GM23338 (cell line): ENCODE data around the gene ZMPSTE24. TPM values are rescaled to one million over a fixed set of nuclear protein-coding genes. Genes with fewer than 3 reads are reported as not detected.

Source experiments
- ATAC-seq: fragments of 200-7000 bp; cut with Tn5 transposase; 3 replicates; pipeline ENCODE4 v1.9.1; 2020
- DNase-seq: peaks from one replicate; pipeline ENCODE4 v3.0.0-alpha.2; 2015; ENCODE audit warnings: low spot score
- H2AFZ ChIP-seq: fragments of 200-600 bp; sonication (generic); 2 replicates; pipeline ENCODE4 v1.8.0; 2016; ENCODE audit warnings: antibody characterized with exemption, mild to moderate bottlenecking, moderate library complexity
- H3F3A ChIP-seq: fragments of 200-600 bp; sonication (generic); replicated peaks from 2 replicates; pipeline ENCODE4 v1.8.0; 2017; ENCODE audit warnings: antibody characterized with exemption, mixed run types, low read depth
- H3K27ac ChIP-seq: fragments of 200-600 bp; sonication (generic); 2 replicates; pipeline ENCODE4 v1.6.1; 2016; ENCODE audit warnings: low read depth
- H3K27me3 ChIP-seq: fragments of 200-600 bp; sonication (generic); 2 replicates; pipeline ENCODE4 v1.8.0; 2016; ENCODE audit warnings: mild to moderate bottlenecking, mixed run types, moderate library complexity; ENCODE audit not compliant: insufficient read depth
- H3K36me3 ChIP-seq: fragments of 200-600 bp; sonication (generic); 2 replicates; pipeline ENCODE4 v1.8.0; 2016; ENCODE audit warnings: mild to moderate bottlenecking; ENCODE audit not compliant: insufficient read depth
- H3K4me1 ChIP-seq: fragments of 200-600 bp; sonication (generic); 2 replicates; pipeline ENCODE4 v1.8.0; 2016; ENCODE audit warnings: mild to moderate bottlenecking, moderate library complexity; ENCODE audit not compliant: insufficient read depth
- H3K4me2 ChIP-seq: fragments of 200-600 bp; sonication (generic); 2 replicates; pipeline ENCODE4 v1.7.1; 2017; ENCODE audit warnings: mixed run types
- H3K4me3 ChIP-seq: fragments of 200-600 bp; sonication (generic); 2 replicates; pipeline ENCODE4 v1.6.1; 2016; ENCODE audit warnings: mixed run types
- H3K79me2 ChIP-seq: fragments of 200-600 bp; sonication (generic); replicated peaks from 2 replicates; pipeline ENCODE4 v1.8.0; 2017; ENCODE audit warnings: mild to moderate bottlenecking; ENCODE audit not compliant: insufficient read depth
- H3K9me2 ChIP-seq: fragments of 200-600 bp; sonication (generic); 2 replicates; pipeline ENCODE4 v1.8.0; 2017; ENCODE audit not compliant: insufficient read depth
- H4K20me1 ChIP-seq: fragments of 200-600 bp; sonication (generic); replicated peaks from 2 replicates; pipeline ENCODE4 v1.8.0; 2017; ENCODE audit warnings: mild to moderate bottlenecking; ENCODE audit not compliant: insufficient read depth
- H3K27ac Mint-ChIP-seq: 2 replicates; pipeline ENCODE4 v1.8.0; 2020; ENCODE audit warnings: inconsistent platforms, mild to moderate bottlenecking, moderate library complexity, mixed read lengths
- H3K27me3 Mint-ChIP-seq: 3 replicates; pipeline ENCODE4 v1.8.0; 2022; ENCODE audit warnings: low read depth, mild to moderate bottlenecking, moderate library complexity, mixed read lengths, inconsistent platforms; ENCODE audit not compliant: insufficient read depth, poor library complexity
- H3K36me3 Mint-ChIP-seq: 3 replicates; pipeline ENCODE4 v1.8.0; 2021; ENCODE audit warnings: low read depth, mild to moderate bottlenecking, inconsistent platforms, moderate library complexity, mixed read lengths
- H3K4me1 Mint-ChIP-seq: 3 replicates; pipeline ENCODE4 v1.8.0; 2020; ENCODE audit warnings: mild to moderate bottlenecking, inconsistent platforms, mixed read lengths
- H3K4me3 Mint-ChIP-seq: 3 replicates; pipeline ENCODE4 v1.8.0; 2021; ENCODE audit warnings: moderate library complexity, mild to moderate bottlenecking, inconsistent platforms, mixed read lengths
- H3K9me3 Mint-ChIP-seq: 3 replicates; pipeline ENCODE4 v1.8.0; 2020; ENCODE audit warnings: moderate library complexity, mild to moderate bottlenecking, inconsistent platforms, mixed read lengths
- CREB1 ChIP-seq: fragments of 250-450 bp; sonication (Bioruptor Pico); IDR thresholded peaks from 2 replicates; pipeline ENCODE4 v1.5.0; 2020; ENCODE audit warnings: low read depth, mild to moderate bottlenecking, moderate library complexity
- EZH2 ChIP-seq: fragments of 200-600 bp; sonication (generic); IDR thresholded peaks from one replicate; pipeline ENCODE4 v1.8.0; 2017; ENCODE audit warnings: antibody characterized with exemption, mild to moderate bottlenecking, low read depth; ENCODE audit not compliant: unreplicated experiment
- EZH2phosphoT487 ChIP-seq: fragments of 200-600 bp; sonication (generic); IDR thresholded peaks from one replicate; pipeline ENCODE4 v1.8.1; 2018; ENCODE audit warnings: antibody characterized with exemption; ENCODE audit not compliant: unreplicated experiment
- JUNB ChIP-seq: IDR thresholded peaks from one replicate; pipeline ENCODE4 v1.6.1; 2016; ENCODE audit warnings: antibody characterized with exemption; ENCODE audit not compliant: unreplicated experiment
- NANOG ChIP-seq: IDR thresholded peaks from 2 replicates; pipeline ENCODE4 v1.6.1; 2016; ENCODE audit warnings: antibody characterized with exemption, borderline replicate concordance
- POLR2AphosphoS5 ChIP-seq: IDR thresholded peaks from 2 replicates; pipeline ENCODE4 v1.6.1; 2016; ENCODE audit warnings: antibody characterized with exemption, low read depth
- STAT1 ChIP-seq: IDR thresholded peaks from one replicate; pipeline ENCODE4 v1.6.1; 2016; ENCODE audit warnings: antibody characterized with exemption; ENCODE audit not compliant: unreplicated experiment
- ZNF114 ChIP-seq: fragments of 250-450 bp; sonication (Bioruptor Pico); IDR thresholded peaks from 2 replicates; pipeline ENCODE4 v1.5.0; 2020; ENCODE audit warnings: mild to moderate bottlenecking, moderate library complexity
- ZNF331 ChIP-seq: fragments of 250-450 bp; sonication (Bioruptor Pico); IDR thresholded peaks from 2 replicates; pipeline ENCODE4 v1.5.0; 2020; ENCODE audit warnings: low read depth, mild to moderate bottlenecking, moderate library complexity
- polyA plus RNA-seq: library from polyadenylated mRNA; unstranded; fragments of >200 nt; fragmentation: Nextera tagmentation; extraction: Ambion mirVana; gene quantifications from 2 replicates; pipeline ENCODE4 v1.2.1, GENCODE V29; 2016
- total RNA-seq: library from RNA; depleted of rRNA; stranded (reverse); fragments of >200 nt; shearing (Covaris generic); gene quantifications from 2 replicates; pipeline ENCODE4 v1.2.3, GENCODE V29; 2014
- TF ChIP-seq, protein P1 (sequence below), 2 experiments: fragments of 200-600 bp in 1 of 2; sonication (generic) in 1 of 2; conservative IDR thresholded peaks; 2 replicates each; pipeline versions ENCODE4 v1.5.1 to v1.6.1; 2016 to 2017; ENCODE audit warnings: antibody characterized with exemption in 2 of 2, low read depth in 2 of 2, mild to moderate bottlenecking in 2 of 2, moderate library complexity in 1 of 2
- TF ChIP-seq, protein P2 (sequence below): IDR thresholded peaks from one replicate; pipeline ENCODE4 v1.6.1; 2018; ENCODE audit warnings: antibody characterized with exemption; ENCODE audit not compliant: unreplicated experiment
- TF ChIP-seq, protein P3 (sequence below): fragments of 250-450 bp; sonication (Bioruptor Pico); IDR thresholded peaks from 2 replicates; pipeline ENCODE4 v1.5.0; 2020; ENCODE audit warnings: mild to moderate bottlenecking, moderate library complexity
- TF ChIP-seq, protein P4 (sequence below): IDR thresholded peaks from 2 replicates; pipeline ENCODE4 v1.6.1; 2016; ENCODE audit warnings: antibody characterized with exemption

Gene ZMPSTE24
- total and polyA plus RNA-seq, 2 experiments from 2014 or later, result 23.1 to 51.2 TPM

DNA sequence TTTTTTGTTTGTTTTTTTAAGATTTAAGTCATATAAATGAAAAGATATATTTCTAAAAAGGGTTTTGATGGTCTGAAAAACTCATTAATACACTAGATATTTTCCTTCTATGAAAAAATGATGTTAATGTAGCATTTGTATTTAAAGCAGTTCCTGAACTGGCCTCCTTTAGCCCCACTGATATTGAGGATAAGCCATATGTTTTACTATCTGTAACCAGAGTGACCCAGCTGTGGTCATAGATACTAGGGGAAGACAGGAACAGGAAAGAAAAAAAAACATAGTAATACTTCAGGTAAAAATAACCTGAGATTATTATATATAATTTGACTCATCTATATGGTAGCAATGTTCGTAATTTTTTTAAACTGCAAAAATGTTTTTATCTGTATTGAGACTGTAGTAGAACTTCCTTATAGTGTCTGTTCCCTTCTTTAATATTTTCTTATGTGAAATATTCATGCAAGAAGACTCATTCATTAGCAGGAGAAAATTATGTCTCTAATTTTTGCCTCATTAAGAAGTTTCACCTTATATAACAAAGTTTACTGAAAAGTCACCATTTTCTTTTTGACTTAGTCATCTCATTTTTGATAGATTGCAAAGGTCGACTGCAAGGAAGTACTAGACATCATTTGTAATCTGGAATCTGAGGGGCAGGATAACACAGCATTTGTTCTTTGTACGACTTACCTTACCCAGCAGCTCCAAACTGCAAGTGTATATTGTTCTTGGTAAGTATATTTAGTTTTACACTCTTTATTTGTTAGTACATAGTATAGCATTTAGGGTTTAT lies 35.9 kb upstream of the ZMPSTE24 start:
- Histone ChIP-seq H3K4me2 (no peak overlapping the region), H3F3A (no peaks in the 10 kb centered on the region), H3K4me1 (no peaks in the 10 kb centered on the region), H3K4me3 (no peak overlapping the region), H2AFZ (no peak overlapping the region), H3K36me3 (no peaks in the 10 kb centered on the region), H3K9me2 (no peaks in the 10 kb centered on the region), H4K20me1 (no peaks in the 10 kb centered on the region), H3K27me3 (no peaks in the 10 kb centered on the region), H3K79me2 (no peaks in the 10 kb centered on the region), H3K27ac (no peak overlapping the region)
- H3K27ac Mint-ChIP-seq, result no peak overlapping the region
- no peaks in the 10 kb centered on the region; the same call in 2 of the 3 replicates for H3K36me3 Mint-ChIP-seq
- DNase-seq (no peak), ATAC-seq (no peak)
- peaks cover 4% of the 10 kb centered on the region; the same call in 2 of the 3 replicates for H3K4me1 Mint-ChIP-seq
- H3K9me3 Mint-ChIP-seq, result no peaks in the 10 kb centered on the region
- TF ChIP-seq EZH2 (no peak), NANOG (no peak), CREB1 (CRISPR knock-in tag) (no peak), EZH2phosphoT487 (no peak), STAT1 (no peak), ZNF114 (CRISPR knock-in tag) (no peak), ZNF331 (CRISPR knock-in tag) (no peak), POLR2AphosphoS5 (no peak), JUNB (no peak)
- TF ChIP-seq, protein P1, sequence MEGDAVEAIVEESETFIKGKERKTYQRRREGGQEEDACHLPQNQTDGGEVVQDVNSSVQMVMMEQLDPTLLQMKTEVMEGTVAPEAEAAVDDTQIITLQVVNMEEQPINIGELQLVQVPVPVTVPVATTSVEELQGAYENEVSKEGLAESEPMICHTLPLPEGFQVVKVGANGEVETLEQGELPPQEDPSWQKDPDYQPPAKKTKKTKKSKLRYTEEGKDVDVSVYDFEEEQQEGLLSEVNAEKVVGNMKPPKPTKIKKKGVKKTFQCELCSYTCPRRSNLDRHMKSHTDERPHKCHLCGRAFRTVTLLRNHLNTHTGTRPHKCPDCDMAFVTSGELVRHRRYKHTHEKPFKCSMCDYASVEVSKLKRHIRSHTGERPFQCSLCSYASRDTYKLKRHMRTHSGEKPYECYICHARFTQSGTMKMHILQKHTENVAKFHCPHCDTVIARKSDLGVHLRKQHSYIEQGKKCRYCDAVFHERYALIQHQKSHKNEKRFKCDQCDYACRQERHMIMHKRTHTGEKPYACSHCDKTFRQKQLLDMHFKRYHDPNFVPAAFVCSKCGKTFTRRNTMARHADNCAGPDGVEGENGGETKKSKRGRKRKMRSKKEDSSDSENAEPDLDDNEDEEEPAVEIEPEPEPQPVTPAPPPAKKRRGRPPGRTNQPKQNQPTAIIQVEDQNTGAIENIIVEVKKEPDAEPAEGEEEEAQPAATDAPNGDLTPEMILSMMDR (conservative IDR thresholded peaks at IDR 0.05; ENCODE audit: low read depth in 2 of 2), result no peak
- TF ChIP-seq, protein P2, sequence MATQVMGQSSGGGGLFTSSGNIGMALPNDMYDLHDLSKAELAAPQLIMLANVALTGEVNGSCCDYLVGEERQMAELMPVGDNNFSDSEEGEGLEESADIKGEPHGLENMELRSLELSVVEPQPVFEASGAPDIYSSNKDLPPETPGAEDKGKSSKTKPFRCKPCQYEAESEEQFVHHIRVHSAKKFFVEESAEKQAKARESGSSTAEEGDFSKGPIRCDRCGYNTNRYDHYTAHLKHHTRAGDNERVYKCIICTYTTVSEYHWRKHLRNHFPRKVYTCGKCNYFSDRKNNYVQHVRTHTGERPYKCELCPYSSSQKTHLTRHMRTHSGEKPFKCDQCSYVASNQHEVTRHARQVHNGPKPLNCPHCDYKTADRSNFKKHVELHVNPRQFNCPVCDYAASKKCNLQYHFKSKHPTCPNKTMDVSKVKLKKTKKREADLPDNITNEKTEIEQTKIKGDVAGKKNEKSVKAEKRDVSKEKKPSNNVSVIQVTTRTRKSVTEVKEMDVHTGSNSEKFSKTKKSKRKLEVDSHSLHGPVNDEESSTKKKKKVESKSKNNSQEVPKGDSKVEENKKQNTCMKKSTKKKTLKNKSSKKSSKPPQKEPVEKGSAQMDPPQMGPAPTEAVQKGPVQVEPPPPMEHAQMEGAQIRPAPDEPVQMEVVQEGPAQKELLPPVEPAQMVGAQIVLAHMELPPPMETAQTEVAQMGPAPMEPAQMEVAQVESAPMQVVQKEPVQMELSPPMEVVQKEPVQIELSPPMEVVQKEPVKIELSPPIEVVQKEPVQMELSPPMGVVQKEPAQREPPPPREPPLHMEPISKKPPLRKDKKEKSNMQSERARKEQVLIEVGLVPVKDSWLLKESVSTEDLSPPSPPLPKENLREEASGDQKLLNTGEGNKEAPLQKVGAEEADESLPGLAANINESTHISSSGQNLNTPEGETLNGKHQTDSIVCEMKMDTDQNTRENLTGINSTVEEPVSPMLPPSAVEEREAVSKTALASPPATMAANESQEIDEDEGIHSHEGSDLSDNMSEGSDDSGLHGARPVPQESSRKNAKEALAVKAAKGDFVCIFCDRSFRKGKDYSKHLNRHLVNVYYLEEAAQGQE, result no peak
- TF ChIP-seq, protein P3, sequence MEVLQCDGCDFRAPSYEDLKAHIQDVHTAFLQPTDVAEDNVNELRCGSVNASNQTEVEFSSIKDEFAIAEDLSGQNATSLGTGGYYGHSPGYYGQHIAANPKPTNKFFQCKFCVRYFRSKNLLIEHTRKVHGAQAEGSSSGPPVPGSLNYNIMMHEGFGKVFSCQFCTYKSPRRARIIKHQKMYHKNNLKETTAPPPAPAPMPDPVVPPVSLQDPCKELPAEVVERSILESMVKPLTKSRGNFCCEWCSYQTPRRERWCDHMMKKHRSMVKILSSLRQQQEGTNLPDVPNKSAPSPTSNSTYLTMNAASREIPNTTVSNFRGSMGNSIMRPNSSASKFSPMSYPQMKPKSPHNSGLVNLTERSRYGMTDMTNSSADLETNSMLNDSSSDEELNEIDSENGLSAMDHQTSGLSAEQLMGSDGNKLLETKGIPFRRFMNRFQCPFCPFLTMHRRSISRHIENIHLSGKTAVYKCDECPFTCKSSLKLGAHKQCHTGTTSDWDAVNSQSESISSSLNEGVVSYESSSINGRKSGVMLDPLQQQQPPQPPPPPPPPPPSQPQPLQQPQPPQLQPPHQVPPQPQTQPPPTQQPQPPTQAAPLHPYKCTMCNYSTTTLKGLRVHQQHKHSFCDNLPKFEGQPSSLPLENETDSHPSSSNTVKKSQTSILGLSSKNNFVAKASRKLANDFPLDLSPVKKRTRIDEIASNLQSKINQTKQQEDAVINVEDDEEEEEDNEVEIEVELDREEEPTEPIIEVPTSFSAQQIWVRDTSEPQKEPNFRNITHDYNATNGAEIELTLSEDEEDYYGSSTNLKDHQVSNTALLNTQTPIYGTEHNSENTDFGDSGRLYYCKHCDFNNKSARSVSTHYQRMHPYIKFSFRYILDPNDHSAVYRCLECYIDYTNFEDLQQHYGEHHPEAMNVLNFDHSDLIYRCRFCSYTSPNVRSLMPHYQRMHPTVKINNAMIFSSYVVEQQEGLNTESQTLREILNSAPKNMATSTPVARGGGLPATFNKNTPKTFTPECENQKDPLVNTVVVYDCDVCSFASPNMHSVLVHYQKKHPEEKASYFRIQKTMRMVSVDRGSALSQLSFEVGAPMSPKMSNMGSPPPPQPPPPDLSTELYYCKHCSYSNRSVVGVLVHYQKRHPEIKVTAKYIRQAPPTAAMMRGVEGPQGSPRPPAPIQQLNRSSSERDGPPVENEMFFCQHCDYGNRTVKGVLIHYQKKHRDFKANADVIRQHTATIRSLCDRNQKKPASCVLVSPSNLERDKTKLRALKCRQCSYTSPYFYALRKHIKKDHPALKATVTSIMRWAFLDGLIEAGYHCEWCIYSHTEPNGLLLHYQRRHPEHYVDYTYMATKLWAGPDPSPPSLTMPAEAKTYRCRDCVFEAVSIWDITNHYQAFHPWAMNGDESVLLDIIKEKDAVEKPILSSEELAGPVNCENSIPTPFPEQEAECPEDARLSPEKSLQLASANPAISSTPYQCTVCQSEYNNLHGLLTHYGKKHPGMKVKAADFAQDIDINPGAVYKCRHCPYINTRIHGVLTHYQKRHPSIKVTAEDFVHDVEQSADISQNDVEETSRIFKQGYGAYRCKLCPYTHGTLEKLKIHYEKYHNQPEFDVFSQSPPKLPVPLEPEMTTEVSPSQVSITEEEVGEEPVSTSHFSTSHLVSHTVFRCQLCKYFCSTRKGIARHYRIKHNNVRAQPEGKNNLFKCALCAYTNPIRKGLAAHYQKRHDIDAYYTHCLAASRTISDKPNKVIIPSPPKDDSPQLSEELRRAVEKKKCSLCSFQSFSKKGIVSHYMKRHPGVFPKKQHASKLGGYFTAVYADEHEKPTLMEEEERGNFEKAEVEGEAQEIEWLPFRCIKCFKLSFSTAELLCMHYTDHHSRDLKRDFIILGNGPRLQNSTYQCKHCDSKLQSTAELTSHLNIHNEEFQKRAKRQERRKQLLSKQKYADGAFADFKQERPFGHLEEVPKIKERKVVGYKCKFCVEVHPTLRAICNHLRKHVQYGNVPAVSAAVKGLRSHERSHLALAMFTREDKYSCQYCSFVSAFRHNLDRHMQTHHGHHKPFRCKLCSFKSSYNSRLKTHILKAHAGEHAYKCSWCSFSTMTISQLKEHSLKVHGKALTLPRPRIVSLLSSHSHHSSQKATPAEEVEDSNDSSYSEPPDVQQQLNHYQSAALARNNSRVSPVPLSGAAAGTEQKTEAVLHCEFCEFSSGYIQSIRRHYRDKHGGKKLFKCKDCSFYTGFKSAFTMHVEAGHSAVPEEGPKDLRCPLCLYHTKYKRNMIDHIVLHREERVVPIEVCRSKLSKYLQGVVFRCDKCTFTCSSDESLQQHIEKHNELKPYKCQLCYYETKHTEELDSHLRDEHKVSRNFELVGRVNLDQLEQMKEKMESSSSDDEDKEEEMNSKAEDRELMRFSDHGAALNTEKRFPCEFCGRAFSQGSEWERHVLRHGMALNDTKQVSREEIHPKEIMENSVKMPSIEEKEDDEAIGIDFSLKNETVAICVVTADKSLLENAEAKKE (CRISPR knock-in tag), result no peak
- TF ChIP-seq, protein P4, sequence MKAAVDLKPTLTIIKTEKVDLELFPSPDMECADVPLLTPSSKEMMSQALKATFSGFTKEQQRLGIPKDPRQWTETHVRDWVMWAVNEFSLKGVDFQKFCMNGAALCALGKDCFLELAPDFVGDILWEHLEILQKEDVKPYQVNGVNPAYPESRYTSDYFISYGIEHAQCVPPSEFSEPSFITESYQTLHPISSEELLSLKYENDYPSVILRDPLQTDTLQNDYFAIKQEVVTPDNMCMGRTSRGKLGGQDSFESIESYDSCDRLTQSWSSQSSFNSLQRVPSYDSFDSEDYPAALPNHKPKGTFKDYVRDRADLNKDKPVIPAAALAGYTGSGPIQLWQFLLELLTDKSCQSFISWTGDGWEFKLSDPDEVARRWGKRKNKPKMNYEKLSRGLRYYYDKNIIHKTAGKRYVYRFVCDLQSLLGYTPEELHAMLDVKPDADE, result no peak
- no peak overlapping the region for H3K4me3 Mint-ChIP-seq
- no peaks in the 10 kb centered on the region for H3K27me3 Mint-ChIP-seq
